UCSD-AML1 (cell line): Measurements from ENCODE around the gene ABHD8.

ENCODE experiments used
- DNase-seq: peaks from one replicate; lab custom pipeline; 2025; ENCODE audit not compliant: unreplicated experiment; lab: John Stamatoyannopoulos, UW

The ABHD8 gene

DNA sequence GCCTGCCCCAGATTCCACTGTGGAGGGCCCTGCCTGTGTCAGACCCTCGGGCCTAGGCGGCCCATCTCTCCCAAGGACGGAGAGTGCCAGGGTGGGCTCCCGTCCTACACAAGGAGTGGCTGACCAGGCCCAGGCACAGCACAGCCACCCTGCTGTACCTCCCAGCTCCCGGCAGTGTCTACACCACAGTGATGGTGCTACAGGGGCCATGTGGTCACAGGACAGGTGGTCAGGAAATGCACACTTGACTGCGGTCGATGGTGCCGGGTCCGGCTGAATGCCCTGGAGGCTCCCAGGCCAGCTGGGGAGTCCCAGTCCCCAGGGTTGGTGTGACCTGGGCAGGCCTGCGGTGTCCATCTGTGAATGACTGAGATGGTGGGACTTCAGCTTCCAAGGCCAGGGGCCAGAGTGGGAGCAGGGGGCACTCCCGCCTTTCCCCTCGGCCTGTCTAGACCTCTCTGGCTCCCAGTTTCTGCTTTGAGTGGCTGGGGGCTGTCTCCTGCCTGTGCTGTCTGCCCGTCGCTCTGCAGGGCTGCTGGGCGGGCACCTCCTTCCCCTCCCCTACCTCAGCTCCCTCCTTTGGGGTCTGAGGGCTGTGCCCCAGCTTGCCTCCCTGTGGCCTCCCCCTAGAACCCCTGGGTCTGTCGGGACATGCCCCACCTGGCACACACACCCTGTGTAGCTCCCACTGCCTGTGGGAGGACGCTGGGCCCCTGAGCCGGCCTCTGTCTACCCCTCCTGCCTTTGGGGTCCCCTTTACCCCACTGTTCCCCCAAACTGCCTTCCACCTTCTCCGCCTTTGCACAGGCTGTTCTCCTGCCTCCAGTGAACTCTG, 18.6 kb upstream of the ABHD8 start:
- DNase-seq: no peak

DNA sequence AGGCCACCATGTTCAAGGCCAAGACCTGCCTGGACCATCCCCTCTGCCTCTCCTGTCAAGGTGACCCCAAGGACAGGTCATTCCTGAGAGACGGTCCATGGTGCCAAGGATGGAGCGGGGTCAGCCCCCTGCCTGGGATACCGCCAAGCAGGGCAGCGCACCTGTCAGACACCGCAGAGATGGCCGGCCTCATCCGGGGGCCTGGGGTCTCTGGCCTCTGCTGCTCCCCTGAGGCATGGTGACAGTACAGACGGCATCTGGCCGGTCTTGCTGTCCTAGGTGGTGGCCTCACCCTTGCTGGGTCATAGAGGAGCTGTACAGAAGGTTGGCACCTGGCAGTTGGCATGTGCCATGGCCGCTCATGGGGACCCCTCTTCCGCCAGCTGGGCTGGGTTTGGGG, 17.2 kb upstream of the ABHD8 start:
- no peak for DNase-seq

DNA sequence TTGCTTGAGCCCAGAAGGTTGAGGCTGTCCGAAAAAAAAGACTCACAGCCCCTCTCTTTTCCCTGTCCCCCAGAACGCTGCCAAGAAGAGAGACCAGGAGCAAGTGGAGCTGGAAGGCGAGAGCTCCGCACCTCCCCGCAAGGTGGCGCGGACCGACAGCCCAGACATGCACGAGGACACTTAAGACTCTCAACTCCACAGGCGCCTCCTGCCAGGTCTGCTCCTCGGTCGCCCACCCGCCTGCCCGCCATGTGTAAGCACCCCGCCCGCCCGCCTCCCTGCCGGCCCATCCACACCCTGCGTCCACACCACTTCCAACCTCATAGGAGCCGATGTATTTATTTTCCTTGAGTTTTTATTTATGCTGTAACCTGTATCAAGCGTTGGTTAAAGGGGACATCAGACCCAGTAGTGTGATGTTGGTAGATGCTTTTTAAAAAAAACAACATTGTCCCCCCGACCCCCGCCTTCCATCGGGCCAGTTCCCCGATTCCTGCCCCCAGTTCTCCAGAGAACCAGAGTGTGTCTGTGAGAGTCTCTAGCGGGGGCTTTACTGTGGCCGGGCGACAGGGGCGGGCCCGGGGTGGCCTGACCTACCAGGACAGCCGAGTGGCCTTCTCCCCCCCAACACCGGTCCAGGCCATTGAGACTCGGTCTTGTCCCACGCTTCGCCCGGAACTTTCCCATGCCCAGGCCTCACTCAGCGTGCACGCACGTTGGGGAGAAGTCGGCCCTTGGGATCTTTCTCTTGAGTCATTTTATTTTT, 16.4 kb upstream of the ABHD8 start:
- DNase-seq: no peak

DNA sequence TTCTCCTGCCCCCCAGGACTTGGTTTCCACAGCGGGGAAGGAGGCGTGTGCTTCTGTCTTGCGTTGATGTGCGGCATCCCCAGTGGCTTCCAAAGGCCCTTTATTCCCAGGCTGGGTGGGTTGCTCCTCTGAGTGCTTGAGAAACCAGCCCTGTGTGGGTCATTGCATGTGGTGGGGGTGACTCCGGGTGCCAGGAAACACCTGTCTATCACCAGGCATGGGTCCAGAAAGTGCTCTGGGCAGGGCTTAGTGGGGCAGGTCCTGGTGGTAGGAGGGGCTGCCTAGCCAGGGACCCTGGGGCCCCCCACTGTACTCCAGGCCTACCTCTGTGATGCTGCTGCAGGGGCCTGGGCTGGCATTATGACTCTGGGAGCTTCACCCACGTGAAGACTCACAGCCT, 15.7 kb upstream of the ABHD8 start:
- DNase-seq: no peak

DNA sequence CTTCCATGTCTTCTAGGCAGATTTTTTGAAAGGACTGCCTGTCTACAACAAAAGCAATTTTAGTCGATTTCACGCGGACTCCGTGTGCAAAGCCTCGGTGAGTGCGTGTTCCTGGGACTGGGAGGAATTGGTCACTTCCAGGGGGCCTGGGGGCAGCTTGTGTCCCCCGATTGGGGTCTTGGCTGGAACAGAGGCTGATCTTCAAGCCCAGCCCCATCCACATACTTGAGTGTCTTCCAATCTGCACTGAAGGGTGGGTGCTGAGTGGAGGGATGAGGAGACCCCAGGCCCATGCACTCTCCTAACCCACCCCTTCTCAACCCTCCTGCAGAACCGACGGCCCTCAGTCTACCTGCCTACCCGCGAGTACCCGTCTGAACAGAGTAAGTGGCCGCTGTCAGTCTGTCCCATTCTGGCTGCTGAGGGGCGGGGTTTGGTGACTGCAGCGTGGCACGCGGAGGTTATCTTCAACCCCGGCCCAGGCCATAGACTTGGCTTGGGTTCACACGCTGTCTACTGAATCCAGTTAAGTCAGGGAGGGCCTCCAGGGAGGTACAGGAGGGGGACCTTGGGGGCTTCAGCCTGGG, 10.9 kb upstream of the ABHD8 start:
- no peak for DNase-seq

DNA sequence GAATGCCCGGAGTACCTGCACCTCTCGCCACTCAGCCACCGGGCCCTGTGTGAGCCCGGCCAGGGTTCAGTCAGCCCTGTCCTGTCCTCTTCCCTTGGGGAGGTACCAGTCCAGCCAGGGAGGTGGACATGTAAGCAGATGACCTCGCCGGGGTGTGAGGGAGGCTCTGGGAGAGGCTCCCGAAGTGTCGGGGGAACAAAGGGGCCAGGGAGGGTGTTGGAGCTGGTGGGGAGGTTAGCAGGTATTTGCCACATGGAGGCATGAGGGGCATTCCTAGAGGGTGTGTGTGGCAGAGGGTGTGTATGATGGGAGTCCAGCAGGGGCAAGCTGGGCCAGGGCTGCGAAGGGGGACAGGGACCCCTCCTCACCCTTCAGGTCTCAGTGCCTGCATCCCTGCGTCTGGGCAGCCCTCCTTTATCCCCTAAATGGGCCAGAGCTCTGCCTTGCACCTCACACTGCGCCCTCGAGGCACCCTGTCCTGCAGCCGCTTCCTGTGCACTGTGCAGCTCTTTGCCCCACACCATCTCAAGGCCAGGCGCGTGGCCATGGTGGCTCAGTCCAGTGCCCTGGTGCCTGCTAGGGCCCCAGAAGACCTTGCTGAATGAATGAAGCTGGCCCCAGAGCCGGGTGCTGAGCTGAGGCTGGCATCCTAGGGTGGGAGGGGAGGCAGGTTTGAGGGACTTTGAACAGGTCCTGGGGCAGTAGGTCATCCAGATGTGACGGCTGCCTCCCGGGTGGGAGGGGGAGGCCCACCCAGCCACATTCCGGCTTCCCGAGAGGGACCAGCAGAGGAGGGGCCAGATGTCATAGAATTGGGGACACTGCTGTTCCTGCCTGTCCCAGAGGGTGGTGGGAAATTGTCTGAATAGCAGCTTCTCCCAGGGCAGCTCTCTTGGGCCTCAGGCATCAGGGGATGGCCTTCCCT, 9.2 kb upstream of the ABHD8 start:
- DNase-seq: no peak

DNA sequence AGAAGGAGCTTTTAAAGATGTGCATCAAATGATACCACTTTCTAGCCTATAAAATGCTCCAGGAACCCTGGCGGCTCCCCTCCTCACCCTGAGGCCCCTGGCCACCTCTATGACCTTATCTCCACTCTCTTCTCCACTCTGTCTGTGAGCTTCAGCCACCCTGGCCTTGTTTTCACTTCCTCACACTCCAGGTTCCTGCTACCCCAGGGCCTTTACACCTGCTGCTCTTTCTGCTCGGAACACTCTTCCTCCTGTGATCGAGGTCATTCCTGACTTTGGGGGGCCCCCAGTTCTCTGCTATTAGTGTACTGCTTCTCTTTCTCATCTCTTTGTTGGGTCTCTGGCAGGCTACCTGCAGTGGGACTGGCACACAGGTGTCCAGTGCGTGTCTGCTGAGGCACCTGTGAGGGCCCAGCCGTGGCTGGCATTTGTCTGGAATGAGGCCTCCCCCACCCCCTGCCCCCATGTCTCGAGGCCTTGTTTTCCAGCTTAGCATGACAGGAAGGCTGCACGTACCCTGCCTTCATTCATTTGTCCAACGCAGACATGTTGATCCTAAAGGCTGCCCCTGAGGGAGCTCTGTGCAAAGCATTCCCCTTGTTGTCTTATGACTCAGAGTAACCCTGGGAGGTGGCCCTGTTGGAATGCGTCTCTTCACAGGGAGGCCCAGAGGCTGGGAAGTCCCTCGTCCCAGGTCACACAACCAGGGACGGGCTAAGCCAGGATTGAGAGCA, 8.4 kb upstream of the ABHD8 start:
- no peak for DNase-seq

DNA sequence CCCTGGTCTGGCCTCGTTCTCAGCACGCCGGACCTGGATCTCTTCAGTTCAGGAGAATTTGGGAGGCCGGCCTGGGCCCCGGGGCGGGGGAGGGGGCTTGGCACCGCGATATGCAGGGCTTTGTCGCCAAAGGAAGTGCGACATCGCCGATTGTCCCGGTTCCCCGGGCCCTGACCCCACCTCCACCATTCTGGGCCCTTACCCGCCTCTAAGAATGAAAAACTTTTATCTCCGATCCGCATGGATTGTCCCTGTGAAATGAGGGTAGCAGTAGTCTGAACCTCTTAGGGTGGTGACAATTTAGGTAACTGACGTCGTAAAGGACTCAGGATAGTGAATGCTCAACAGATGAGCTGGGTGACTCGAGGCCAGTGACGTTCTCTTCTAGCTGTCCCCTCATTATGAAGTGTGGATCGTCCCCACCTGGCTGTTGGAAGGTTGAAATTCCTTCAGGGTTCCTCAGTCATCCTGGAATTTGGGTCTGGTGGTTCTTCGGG, 6.8 kb upstream of the ABHD8 start:
- no peak for DNase-seq

DNA sequence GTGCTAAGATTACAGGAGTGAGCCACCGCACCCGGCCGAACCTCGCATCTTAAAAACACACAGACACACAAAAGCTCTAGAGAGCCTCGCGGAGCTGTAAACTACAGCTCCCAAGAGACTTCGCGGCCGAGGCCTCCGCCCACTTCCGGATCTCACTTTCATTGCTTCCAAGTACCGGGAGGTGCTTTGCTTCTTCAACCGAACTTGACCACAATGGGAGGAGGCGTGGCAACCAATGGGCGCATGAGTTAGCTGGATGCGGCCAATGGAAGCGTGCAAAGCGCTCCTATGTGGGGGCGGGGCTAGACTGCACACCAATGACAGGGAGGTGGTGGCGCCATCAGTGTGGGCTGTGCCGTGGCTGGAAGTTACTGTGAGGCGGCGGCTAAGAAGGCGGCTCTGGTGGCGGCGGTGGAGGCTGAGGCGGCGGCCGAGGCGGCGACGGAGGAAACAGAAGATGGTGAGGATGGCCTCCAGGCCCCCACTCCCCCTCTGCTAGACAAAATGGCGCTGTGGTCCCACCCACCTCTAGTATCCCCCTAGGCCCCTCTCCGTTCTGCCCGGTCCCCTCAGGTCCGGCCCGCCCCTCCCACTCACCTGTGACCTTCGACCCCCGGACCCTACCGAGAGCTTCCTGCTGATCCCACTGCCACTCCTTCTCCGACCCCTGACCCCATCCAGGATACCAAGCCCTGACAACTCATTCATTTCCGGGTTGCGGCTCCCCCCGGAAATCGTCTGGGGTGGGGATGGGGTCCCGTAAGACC, 6.2 kb upstream of the ABHD8 start, which contains the start of gene DDA1:
TSS of gene DDA1 (plus strand) at position 366 of the 767 bp plus-strand sequence. CDS start at position 458, 92 bp downstream.
- DNase-seq: peak; percentile 99

DNA sequence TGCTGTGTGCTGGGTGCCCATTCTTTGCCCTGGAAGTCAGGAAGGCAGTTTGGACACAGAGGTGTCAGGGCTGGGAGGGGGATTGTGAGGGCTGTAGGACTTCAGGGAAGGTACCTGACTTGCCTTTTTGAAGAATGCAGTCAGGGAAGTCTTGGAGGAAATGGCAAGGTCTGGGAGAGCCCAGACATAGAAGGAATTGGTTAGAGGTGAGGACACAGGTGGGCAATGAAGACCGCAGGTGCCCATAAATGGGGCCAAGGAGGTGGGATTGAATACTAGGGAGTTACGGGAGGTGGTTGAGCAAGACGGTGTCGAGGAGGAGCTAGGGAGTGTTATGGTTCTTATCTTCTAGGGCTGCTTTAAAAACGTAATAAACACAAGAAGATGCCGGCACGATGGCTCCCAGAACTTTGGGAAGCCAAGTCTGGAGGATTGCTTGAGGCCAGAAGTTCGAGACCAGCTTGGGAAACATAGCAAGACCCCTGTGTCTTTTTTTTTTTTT, 4.7 kb upstream of the ABHD8 start:
- no peak for DNase-seq

DNA sequence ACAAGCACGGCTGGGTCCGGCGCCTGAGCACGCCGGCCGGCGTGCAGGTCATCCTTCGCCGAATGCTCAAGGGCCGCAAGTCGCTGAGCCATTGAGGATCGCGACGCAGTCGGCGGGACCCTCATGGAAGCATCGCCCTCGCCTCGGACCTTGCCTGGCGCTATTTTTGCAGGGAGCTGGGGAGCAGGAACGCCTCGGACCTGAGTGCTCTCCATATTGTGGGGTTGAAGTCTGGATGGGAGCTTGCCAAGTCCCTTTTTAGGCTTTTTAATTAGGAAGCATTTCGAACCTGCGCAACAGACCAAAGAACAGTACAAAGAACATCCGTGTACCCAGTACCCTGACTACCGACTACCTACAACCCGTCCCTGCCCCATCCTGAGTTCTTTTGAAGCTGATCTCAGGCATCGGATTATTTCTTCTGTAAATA, 3.1 kb upstream of the ABHD8 start:
- DNase-seq: no peak

DNA sequence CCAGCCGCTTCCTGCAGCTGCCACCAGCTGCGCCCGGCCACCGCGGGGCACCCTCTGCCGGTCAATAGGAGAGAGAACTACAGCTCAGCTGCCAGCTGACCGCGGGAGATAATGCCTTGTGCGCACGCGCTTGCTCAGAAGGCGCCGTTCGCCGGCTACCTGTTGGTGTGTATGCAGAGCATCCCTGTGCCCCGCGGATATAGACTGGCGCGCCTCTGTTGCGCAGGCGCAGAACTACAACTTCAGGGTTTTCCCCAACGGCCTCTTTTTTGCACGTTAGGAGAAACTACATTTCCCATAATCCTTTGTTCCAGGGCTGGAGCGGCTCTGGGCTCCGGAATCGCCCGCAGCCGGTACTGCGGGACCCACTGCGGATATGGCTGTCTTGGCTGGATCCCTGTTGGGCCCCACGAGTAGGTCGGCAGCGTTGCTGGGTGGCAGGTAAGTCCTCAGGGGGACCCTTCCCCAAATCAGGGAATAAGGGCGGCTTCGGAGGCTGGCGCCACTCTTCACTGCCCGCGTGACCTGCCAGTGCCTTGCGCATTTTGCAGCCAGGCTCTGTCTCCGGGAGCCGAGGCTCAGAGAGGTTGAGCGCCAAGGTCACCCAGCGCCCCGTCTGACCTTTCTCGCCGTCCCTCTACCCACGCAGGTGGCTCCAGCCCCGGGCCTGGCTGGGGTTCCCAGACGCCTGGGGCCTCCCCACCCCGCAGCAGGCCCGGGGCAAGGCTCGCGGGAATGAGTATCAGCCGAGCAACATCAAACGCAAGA, 2.5 kb upstream of the ABHD8 start, which contains the start of gene MRPL34:
TSS of gene MRPL34 (plus strand) at position 356 of the 768 bp plus-strand sequence. CDS start at position 377, 21 bp downstream.
- DNase-seq: peak; percentile 99

DNA sequence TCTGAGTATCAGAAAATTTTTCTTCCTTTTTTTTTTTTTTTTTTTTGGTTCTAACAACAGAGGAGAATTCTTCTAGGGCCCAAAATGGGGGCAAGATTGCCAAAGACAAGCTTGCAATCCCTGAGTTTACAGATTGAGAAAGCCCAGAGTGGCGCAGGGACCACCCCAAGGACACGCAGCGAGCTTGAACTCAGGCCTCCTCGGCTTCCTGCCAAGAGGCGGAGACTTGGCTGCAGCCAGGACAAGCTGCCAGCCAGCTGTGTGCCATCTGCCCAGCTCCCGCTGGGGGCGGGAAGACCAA, 1.9 kb upstream of the ABHD8 start:
- no peak for DNase-seq

DNA sequence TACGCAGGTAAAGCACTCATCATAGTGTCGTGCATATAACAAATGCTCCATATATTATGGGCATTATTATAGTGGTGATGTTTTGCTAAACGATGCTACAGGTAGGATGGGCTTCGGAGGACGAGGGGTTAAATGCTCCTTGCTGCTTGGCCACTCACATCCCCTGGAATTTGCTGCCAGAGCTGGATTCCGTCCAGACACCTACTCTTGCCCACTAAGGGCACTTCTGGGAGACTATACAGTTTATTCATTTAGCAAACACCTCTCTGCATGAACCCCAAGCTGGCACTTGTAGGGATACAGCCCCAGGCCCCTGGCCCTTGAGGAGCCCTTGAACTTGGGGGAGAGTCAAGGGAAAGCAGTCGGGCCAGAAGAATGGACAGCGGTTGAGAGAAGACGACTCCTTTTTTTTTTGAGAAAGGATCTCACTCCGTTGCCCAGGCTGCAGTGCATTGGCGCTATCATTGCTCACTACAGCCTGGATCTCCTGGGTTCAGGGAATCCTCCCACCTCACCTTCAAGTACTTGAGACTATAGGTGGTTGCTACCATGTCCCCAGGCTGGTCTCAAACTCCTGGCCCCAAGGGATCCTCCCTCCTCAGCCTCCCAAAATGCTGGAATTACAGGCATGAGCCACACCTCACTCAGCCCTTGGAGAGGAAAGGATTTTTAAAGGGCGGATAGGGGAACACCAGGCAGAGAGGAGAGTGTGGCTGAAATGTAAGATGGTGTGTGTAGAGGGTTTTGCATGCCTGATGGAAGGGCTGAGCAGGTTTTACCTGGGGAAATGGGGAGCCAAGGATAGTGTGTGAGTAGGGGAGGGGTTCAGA, 1.4 kb upstream of the ABHD8 start:
- DNase-seq: no peak

DNA sequence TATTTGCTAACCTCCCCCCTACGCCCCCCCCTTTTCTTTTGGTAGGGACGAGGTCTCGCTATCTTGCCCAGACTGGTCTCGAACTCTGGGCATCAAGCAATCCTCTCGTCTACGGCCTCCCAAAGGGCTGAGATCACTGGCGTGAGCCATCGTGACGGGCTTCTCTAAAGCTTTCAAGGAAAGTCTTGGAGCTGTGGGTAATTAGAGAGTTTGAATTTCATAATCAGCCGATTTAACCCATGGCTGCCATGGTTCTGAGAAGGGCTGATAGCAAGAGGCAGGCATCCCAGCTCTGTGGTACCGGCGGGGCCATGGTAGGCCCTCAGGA, 679 bp upstream of the ABHD8 start:
- DNase-seq: no peak

DNA sequence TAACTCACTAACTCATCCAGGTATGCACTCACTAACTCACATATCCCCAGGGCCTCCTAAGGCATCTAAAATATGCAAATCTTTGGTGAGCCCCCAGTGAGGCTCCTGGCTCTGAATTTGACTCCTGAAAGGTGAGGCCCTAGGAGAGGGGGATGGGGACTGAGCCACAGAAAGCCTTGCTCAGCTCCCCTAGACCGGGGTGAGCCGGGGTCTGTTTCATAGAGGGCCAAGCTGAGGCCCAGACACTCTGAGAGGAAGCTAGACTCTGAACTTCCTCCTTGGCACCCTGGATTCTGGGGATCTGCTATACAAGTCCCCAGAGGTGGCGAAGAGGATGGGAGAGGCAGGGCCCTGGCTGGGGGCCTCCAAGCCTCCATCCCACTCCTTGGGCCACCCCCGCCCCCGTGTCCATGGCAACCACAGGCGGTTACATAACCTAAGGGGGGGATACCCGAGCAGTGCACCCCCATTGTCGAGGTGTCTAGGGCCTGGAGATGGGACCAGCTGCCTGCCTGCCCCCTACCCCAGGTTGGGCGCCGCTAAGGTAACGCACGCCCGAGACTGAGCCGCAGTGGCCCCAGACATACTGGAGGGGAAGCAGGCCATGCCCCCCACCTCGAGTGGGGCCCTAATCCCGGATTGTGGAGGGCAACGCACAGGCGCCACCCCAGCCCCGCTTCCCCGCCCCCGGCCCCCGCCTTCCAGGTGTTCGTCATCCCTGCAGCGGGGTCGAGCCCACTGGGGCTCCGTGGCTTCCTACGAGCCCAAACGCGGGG, 646 bp downstream of the ABHD8 start:
- peak; percentile 34 for DNase-seq
